SK-N-SH (cell line): ENCODE data around the gene SMAD4. TPM values are rescaled to one million over a fixed set of nuclear protein-coding genes. Genes with fewer than 3 reads are reported as not detected.

ENCODE experiments used
- CTCF ChIA-PET: fragments of 300-600, 350-600 bp; formaldehyde crosslinking; extraction: SDS; loops from one replicate; lab custom pipeline; 2021; lab: Yijun Ruan, JAX
- POLR2A ChIA-PET: fragments of 350-600 bp; sonication (Branson Sonifier 250); formaldehyde crosslinking; extraction: SDS; loops from one replicate; lab custom pipeline; 2020; ENCODE audit warnings: antibody characterized with exemption, inconsistent platforms; lab: Yijun Ruan, JAX
- DNase-seq: peaks from one replicate; pipeline ENCODE4 v3.0.0; 2012
- H2AFZ ChIP-seq: fragments of 200-600 bp; sonication (generic); 2 replicates; pipeline ENCODE4 v1.8.1; 2016; ENCODE audit warnings: antibody characterized with exemption, mild to moderate bottlenecking, low read depth
- H3F3A ChIP-seq: fragments of 200-600 bp; sonication (generic); replicated peaks from 2 replicates; pipeline ENCODE3; 2016; ENCODE audit warnings: antibody characterized with exemption, mild to moderate bottlenecking; ENCODE audit not compliant: insufficient read depth
- H3K27ac ChIP-seq, 2 experiments: fragments of 200-500 bp in 1 of 2; fragments of 200-600 bp in 1 of 2; sonication (Bioruptor generic) in 1 of 2; sonication (generic), shearing (Covaris generic) in 1 of 2; 2 replicates each; pipeline versions ENCODE4 v1.5.1 to v1.6.1; 2014 to 2016; ENCODE audit warnings: low read depth in 2 of 2, inconsistent platforms in 1 of 2, low read length in 1 of 2, mild to moderate bottlenecking in 1 of 2, mixed read lengths in 1 of 2
- H3K27me3 ChIP-seq: fragments of 200-600 bp; sonication (generic), shearing (Covaris generic); 2 replicates; pipeline ENCODE4 v1.6.1; 2016; ENCODE audit warnings: mixed run types; ENCODE audit not compliant: insufficient read depth
- H3K36me3 ChIP-seq, 2 experiments: fragments of 200-500 bp in 1 of 2; fragments of 200-600 bp in 1 of 2; sonication (Bioruptor generic) in 1 of 2; sonication (generic) in 1 of 2; replicated peaks in 1 of 2; 2 replicates each; pipeline versions ENCODE3 to v1.5.1; 2014 to 2016; ENCODE audit warnings: low read length in 1 of 2, mild to moderate bottlenecking in 1 of 2; ENCODE audit not compliant: insufficient read depth in 2 of 2, control insufficient read depth in 1 of 2
- H3K4me1 ChIP-seq, 2 experiments: fragments of 200-500 bp in 1 of 2; fragments of 200-600 bp in 1 of 2; sonication (Bioruptor generic) in 1 of 2; sonication (generic), shearing (Covaris generic) in 1 of 2; 2 replicates each; pipeline versions ENCODE4 v1.5.1 to v1.6.1; 2014 to 2016; ENCODE audit warnings: low read depth in 1 of 2, low read length in 1 of 2, mixed run types in 1 of 2; ENCODE audit not compliant: insufficient read depth in 2 of 2, control insufficient read depth in 1 of 2
- H3K4me2 ChIP-seq: fragments of 200-600 bp; sonication (generic), shearing (Covaris generic); 2 replicates; pipeline ENCODE4 v1.6.1; 2017; ENCODE audit warnings: mixed run types
- H3K4me3 ChIP-seq, 2 experiments: fragments of 200-500 bp in 1 of 2; fragments of 200-600 bp in 1 of 2; sonication (Bioruptor generic) in 1 of 2; sonication (generic), shearing (Covaris generic) in 1 of 2; 2 replicates each; pipeline versions ENCODE4 v1.5.1 to v1.8.1; 2014 to 2016; ENCODE audit warnings: low read depth in 2 of 2, inconsistent platforms in 1 of 2, low read length in 1 of 2, mild to moderate bottlenecking in 1 of 2, mixed read lengths in 1 of 2, moderate library complexity in 1 of 2
- H3K79me2 ChIP-seq: fragments of 200-600 bp; sonication (generic); 2 replicates; pipeline ENCODE4 v1.8.1; 2017; ENCODE audit warnings: mild to moderate bottlenecking; ENCODE audit not compliant: insufficient read depth
- H3K9ac ChIP-seq: fragments of 200-600 bp; sonication (generic); 2 replicates; pipeline ENCODE4 v1.6.1; 2017; ENCODE audit warnings: mixed run types
- H3K9me2 ChIP-seq: fragments of 200-600 bp; sonication (generic); 2 replicates; pipeline ENCODE4 v1.6.1; 2017; ENCODE audit warnings: mixed run types
- H3K9me3 ChIP-seq: fragments of 200-600 bp; sonication (generic); 2 replicates; pipeline ENCODE4 v1.6.1; 2017; ENCODE audit warnings: mixed run types, mild to moderate bottlenecking, moderate library complexity
- H4K20me1 ChIP-seq: fragments of 200-600 bp; sonication (generic); 2 replicates; pipeline ENCODE4 v1.6.1; 2017; ENCODE audit warnings: mild to moderate bottlenecking, mixed run types; ENCODE audit not compliant: insufficient read depth
- CHD2 ChIP-seq: fragments of 150-350 bp; IDR thresholded peaks from 2 replicates; pipeline ENCODE4 v1.6.1; 2018; ENCODE audit warnings: low read length; ENCODE audit not compliant: partially characterized antibody
- ELF1 ChIP-seq: IDR thresholded peaks from 2 replicates; pipeline ENCODE4 v1.4.0; 2012
- FOSL2 ChIP-seq: IDR thresholded peaks from 2 replicates; pipeline ENCODE4 v1.4.0; 2012; ENCODE audit warnings: low read depth, mild to moderate bottlenecking, moderate library complexity, borderline replicate concordance
- FOXJ3 ChIP-seq: sonication (generic); formaldehyde crosslinking; IDR thresholded peaks from 2 replicates; pipeline ENCODE4 v1.5.1; 2020; ENCODE audit warnings: mild to moderate bottlenecking, missing genetic modification reagents
- GABPA ChIP-seq: IDR thresholded peaks from 2 replicates; pipeline ENCODE4 v1.4.0; 2012; ENCODE audit warnings: low read depth, mild to moderate bottlenecking
- GATA2 ChIP-seq: sonication (generic); formaldehyde crosslinking; IDR thresholded peaks from 2 replicates; pipeline ENCODE4 v1.5.0; 2020; ENCODE audit warnings: mild to moderate bottlenecking, missing genetic modification reagents
- IRF3 ChIP-seq: fragments of 150-350 bp; IDR thresholded peaks from 2 replicates; pipeline ENCODE4 v1.6.1; 2016; ENCODE audit warnings: mild to moderate bottlenecking, low read depth, low read length
- JUND ChIP-seq: IDR thresholded peaks from 2 replicates; pipeline ENCODE4 v1.4.0; 2012
- MAX ChIP-seq: IDR thresholded peaks from 2 replicates; pipeline ENCODE4 v1.4.0; 2012; ENCODE audit warnings: low read depth
- MEF2A ChIP-seq: IDR thresholded peaks from 2 replicates; pipeline ENCODE4 v1.4.0; 2012; ENCODE audit warnings: low read depth, borderline replicate concordance
- NFIC ChIP-seq: IDR thresholded peaks from 2 replicates; pipeline ENCODE4 v1.4.0; 2012; ENCODE audit warnings: borderline replicate concordance
- POLR2AphosphoS5 ChIP-seq: IDR thresholded peaks from 2 replicates; pipeline ENCODE4 v1.6.1; 2012; ENCODE audit warnings: low read depth, low read length
- REST ChIP-seq: IDR thresholded peaks from 2 replicates; pipeline ENCODE4 v1.6.1; 2012; ENCODE audit warnings: mild to moderate bottlenecking, low read depth, low read length, moderate library complexity
- SIN3A ChIP-seq: IDR thresholded peaks from 2 replicates; pipeline ENCODE4 v1.6.1; 2012; ENCODE audit warnings: low read depth, mild to moderate bottlenecking, low read length, moderate library complexity, borderline replicate concordance
- SMC3 ChIP-seq: IDR thresholded peaks from 2 replicates; pipeline ENCODE4 v1.6.1; 2012; ENCODE audit warnings: low read depth, low read length, improper control_type of control experiment
- TAF1 ChIP-seq: IDR thresholded peaks from 2 replicates; pipeline ENCODE4 v1.6.1; 2012; ENCODE audit warnings: low read depth, mild to moderate bottlenecking, low read length, moderate library complexity, borderline replicate concordance
- TCF12 ChIP-seq: IDR thresholded peaks from 2 replicates; pipeline ENCODE4 v1.4.0; 2012
- TEAD4 ChIP-seq: IDR thresholded peaks from 2 replicates; pipeline ENCODE4 v1.4.0; 2012; ENCODE audit warnings: mild to moderate bottlenecking, borderline replicate concordance; ENCODE audit not compliant: insufficient read depth
- ZBTB33 ChIP-seq: IDR thresholded peaks from 2 replicates; pipeline ENCODE4 v1.4.0; 2012; ENCODE audit warnings: low read depth, borderline replicate concordance
- WGBS: methylation state at CpG from one replicate; pipeline ENCODE4 v1.1.6; 2017; ENCODE audit warnings: low lambda C conversion rate; 5-methylcytosine and 5-hydroxymethylcytosine counted together
- polyA plus RNA-seq, 3 experiments: library from polyadenylated mRNA; depleted of rRNA; stranded (reverse); fragments of >200 nt; gene quantifications; 2 replicates each; pipeline ENCODE4 v1.2.3, GENCODE V29; 2012

SMAD4 gene
- polyA plus RNA-seq, 1 of the 3 experiments (the other 2 are of a cell fraction): 43.3 TPM

- no peak for DNase-seq
- H3K27ac ChIP-seq: peak overlapping the region in 1 of 2 experiments; percentile 86; a peak in 3 of 4 replicates
- H3K9me3 ChIP-seq: no peaks in the 10 kb centered on the region
- H4K20me1 ChIP-seq: peaks cover 5% of the 10 kb centered on the region; the same call in 1 of the 2 replicates
- TF ChIP-seq JUND: no peak
- H3K4me1 ChIP-seq: peaks cover 0 to 26% of the 10 kb centered on the region in 2 experiments; a peak in 2 of 4 replicates
- ChIA-PET POLR2A (no interaction called here), CTCF (no interaction called here)
- peaks cover 42 to 60% of the 10 kb centered on the region in 2 experiments for H3K36me3 ChIP-seq
- peaks cover 34% of the 10 kb centered on the region for H3F3A ChIP-seq
- 79% methylated on average over 1 of the region's 1 CpG for WGBS
- H3K4me3 ChIP-seq: no peak overlapping the region
- H2AFZ ChIP-seq: no peak overlapping the region
- H3K9me2 ChIP-seq: no peaks in the 10 kb centered on the region
- H3K9ac ChIP-seq: peak overlapping the region; percentile 33; the same call in 1 of the 2 replicates
- H3K4me2 ChIP-seq: peak overlapping the region; percentile 19; the same call in 1 of the 2 replicates
- H3K79me2 ChIP-seq: peaks cover 67% of the 10 kb centered on the region
- H3K27me3 ChIP-seq: no peaks in the 10 kb centered on the region
Measured at GRCh38 chr18:51069885-51070284, 39.9 kb downstream of the SMAD4 start.

GRCh38 chr18:51070545-51070944 is 40.5 kb downstream of the SMAD4 start:
- H3K9me2 ChIP-seq: no peaks in the 10 kb centered on the region
- ChIA-PET CTCF (interaction anchor here (1.5 kb wide), 1 partner anchor 19 kb away, joined by 6 read pairs; no protein-coding TSS in a partner anchor), POLR2A (no interaction called here)
- H3K4me1 ChIP-seq: peaks cover 0 to 26% of the 10 kb centered on the region in 2 experiments; a peak in 2 of 4 replicates
- peaks cover 9% of the 10 kb centered on the region; the same call in 1 of the 2 replicates for H4K20me1 ChIP-seq
- H3F3A ChIP-seq: peaks cover 34% of the 10 kb centered on the region
- no peak overlapping the region for H3K4me3 ChIP-seq
- peak overlapping the region; percentile 34 to 86; a peak in 3 of 4 replicates for H3K27ac ChIP-seq
- no peaks in the 10 kb centered on the region for H3K9me3 ChIP-seq
- peak overlapping the region; percentile 33; the same call in 1 of the 2 replicates for H3K9ac ChIP-seq
- WGBS: 25% methylated on average over 2 of the region's 2 CpGs
- H3K4me2 ChIP-seq: peak overlapping the region; percentile 19; the same call in 1 of the 2 replicates
- peaks cover 37 to 60% of the 10 kb centered on the region in 2 experiments for H3K36me3 ChIP-seq
- no peak overlapping the region for H2AFZ ChIP-seq
- H3K27me3 ChIP-seq: no peaks in the 10 kb centered on the region
- peaks cover 68% of the 10 kb centered on the region for H3K79me2 ChIP-seq
- DNase-seq: no peak
- no peak for TF ChIP-seq GABPA
- peak; percentile 74; the same call in 1 of the 2 replicates for TF ChIP-seq FOSL2
- TF ChIP-seq CHD2: no peak
- peak; percentile 69 for TF ChIP-seq TCF12
- TF ChIP-seq TEAD4: 0 out of 2 replicates have a peak, but pooled peaks have one; percentile 40
- peak; percentile 30; the same call in 1 of the 2 replicates for TF ChIP-seq POLR2AphosphoS5
- no peak for TF ChIP-seq FOXJ3 (CRISPR knock-in tag)
- no peak for TF ChIP-seq ELF1
- TF ChIP-seq JUND: peak; percentile 67; the same call in 1 of the 2 replicates
- TF ChIP-seq ZBTB33: no peak
- no peak for TF ChIP-seq REST
- TF ChIP-seq GATA2 (CRISPR knock-in tag): no peak
- TF ChIP-seq IRF3: no peak
- no peak for TF ChIP-seq SMC3
- peak; percentile 13; the same call in 1 of the 2 replicates for TF ChIP-seq MEF2A
- 0 out of 2 replicates have a peak, but pooled peaks have one; percentile 14 for TF ChIP-seq TAF1
- TF ChIP-seq NFIC: peak; percentile 30; the same call in 1 of the 2 replicates
- TF ChIP-seq SIN3A: 0 out of 2 replicates have a peak, but pooled peaks have one; percentile 29
- TF ChIP-seq MAX: peak; percentile 75
